GM19452 (cell line): ENCODE measurements around the gene ACP1.

Experiments
- ATAC-seq: cut with Tn5 transposase; IDR thresholded peaks from one replicate; pipeline ENCODE4 v1.9.1; 2021; ENCODE audit not compliant: unreplicated experiment

ACP1 gene

GRCh38 chr2:279956-280649 lies 15.4 kb downstream of the ACP1 start:
- no peak for ATAC-seq

- ATAC-seq: no peak
Measured at GRCh38 chr2:280650-281110, 15.9 kb downstream of the ACP1 start.

GRCh38 chr2:281381-281780 lies 16.6 kb downstream of the ACP1 start:
- ATAC-seq: no peak

GRCh38 chr2:282371-283263 lies 17.9 kb downstream of the ACP1 start:
- no peak for ATAC-seq

- ATAC-seq: no peak
Measured at GRCh38 chr2:283996-284794, 19.4 kb downstream of the ACP1 start.

- ATAC-seq: no peak
Measured at GRCh38 chr2:284896-285492, 20.2 kb downstream of the ACP1 start.

- no peak for ATAC-seq
Measured at GRCh38 chr2:285531-285930, 20.8 kb downstream of the ACP1 start.

- ATAC-seq: no peak
Measured at GRCh38 chr2:286035-286434, 21.3 kb downstream of the ACP1 start.

GRCh38 chr2:286774-287392 lies 22.1 kb downstream of the ACP1 start:
- no peak for ATAC-seq

- ATAC-seq: no peak
Measured at GRCh38 chr2:287471-287885, 22.7 kb downstream of the ACP1 start.

- no peak for ATAC-seq
Measured at GRCh38 chr2:287911-288757, 23.4 kb downstream of the ACP1 start, which contains the start of gene ALKAL2. Gene ALKAL2 (minus strand): TSS chr2:288091. CDS start chr2:287835, 256 bp downstream.

GRCh38 chr2:288758-289361 lies 24.1 kb downstream of the ACP1 start:
- no peak for ATAC-seq

- ATAC-seq: no peak
Measured at GRCh38 chr2:289362-290089, 24.8 kb downstream of the ACP1 start.

- ATAC-seq: no peak
Measured at GRCh38 chr2:290090-290722, 25.5 kb downstream of the ACP1 start.

GRCh38 chr2:295090-295489 lies 30.3 kb downstream of the ACP1 start:
- no peak for ATAC-seq

- no peak for ATAC-seq
Measured at GRCh38 chr2:296354-296753, 31.6 kb downstream of the ACP1 start.

GRCh38 chr2:305366-305765 lies 40.6 kb downstream of the ACP1 start:
- ATAC-seq: no peak
